ENCODE results near the gene MICU2. TPM values are rescaled to one million over a fixed set of nuclear protein-coding genes. Genes with fewer than 3 reads are reported as not detected.
"Not testable (repeated sequence)": the region's sequence is repeated elsewhere in the genome, so short reads cannot be mapped to it uniquely, and the experiment has no call there.

MICU2 gene
- total and polyA plus RNA-seq, 8 donors, result 20.9 to 110 (median 45.5) TPM

- Histone ChIP-seq H3K4me3 (no peak overlapping the region), H3K27me3 (no peaks in the 10 kb centered on the region), H3K4me1 (peaks cover 0 to 20% (median 12%) of the 10 kb centered on the region in 4 donors), H3K27ac (no peak overlapping the region), H3K9me3 (no peaks in the 10 kb centered on the region), H3K36me3 (no peaks in the 10 kb centered on the region)
- TF ChIP-seq EP300 (IDR thresholded peaks at IDR 0.05), result no peak
- TF ChIP-seq POLR2A (IDR thresholded peaks at IDR 0.05), result no peak
- no peak for TF ChIP-seq POLR2AphosphoS5 (IDR thresholded peaks at IDR 0.05)
- no peak for TF ChIP-seq CTCF (IDR thresholded peaks at IDR 0.05)
- intact Hi-C loops (cut with DNase I; ENCODE audit: low total_unique reads), result no loop called here
- DNase-seq, result no peak
- WGBS, 5 donors, result 91 to 96% (median 95%) methylated on average over 5 of the region's 5 CpGs
These were observed 13.7 kb downstream of the MICU2 start for GRCh38 chr13:21590231-21590630.

GRCh38 chr13:21589510-21589909 lies 14.5 kb downstream of the MICU2 start:
- intact Hi-C loops (cut with DNase I; ENCODE audit: low total_unique reads); H3K27me3 ChIP-seq; H3K9me3 ChIP-seq; H3K27ac ChIP-seq; H3K36me3 ChIP-seq; DNase-seq; H3K4me3 ChIP-seq: not testable (repeated sequence)
- 91 to 96% (median 94%) methylated on average over 6 of the region's 6 CpGs for WGBS, 5 donors
- H3K4me1 ChIP-seq, result peaks cover 0 to 19% (median 10%) of the 10 kb centered on the region in 4 donors

GRCh38 chr13:21588411-21588810 lies 15.6 kb downstream of the MICU2 start:
- 74 to 83% (median 76%) methylated on average over 5 of the region's 5 CpGs for WGBS, 5 donors
- peaks cover 0 to 19% (median 10%) of the 10 kb centered on the region in 4 donors for H3K4me1 ChIP-seq
- H3K27me3 ChIP-seq; H3K36me3 ChIP-seq; intact Hi-C loops (cut with DNase I; ENCODE audit: low total_unique reads); H3K27ac ChIP-seq; H3K4me3 ChIP-seq; DNase-seq; H3K9me3 ChIP-seq: not testable (repeated sequence)

- Histone ChIP-seq H3K9me3 (peaks cover 0 to 19% (median 8%) of the 10 kb centered on the region in 4 donors), H3K27ac (no peak overlapping the region), H3K36me3 (no peaks in the 10 kb centered on the region), H3K4me1 (peaks cover 0 to 18% (median 10%) of the 10 kb centered on the region in 4 donors), H3K27me3 (no peaks in the 10 kb centered on the region), H3K4me3 (no peak overlapping the region)
- 75 to 89% (median 83%) methylated on average over 1 of the region's 1 CpG for WGBS, 5 donors
- intact Hi-C loops (cut with DNase I; ENCODE audit: low total_unique reads), result no loop called here
- DNase-seq, result no peak
- TF ChIP-seq CTCF (IDR thresholded peaks at IDR 0.05) (no peak), EP300 (IDR thresholded peaks at IDR 0.05) (no peak), POLR2AphosphoS5 (IDR thresholded peaks at IDR 0.05) (no peak), POLR2A (IDR thresholded peaks at IDR 0.05) (no peak)
These were observed 18.9 kb downstream of the MICU2 start for GRCh38 chr13:21584973-21585592.

- TF ChIP-seq POLR2AphosphoS5 (IDR thresholded peaks at IDR 0.05), result no peak
- Histone ChIP-seq H3K4me1 (peaks cover 0 to 10% (median 3%) of the 10 kb centered on the region in 4 donors), H3K4me3 (no peak overlapping the region), H3K27me3 (no peaks in the 10 kb centered on the region), H3K9me3 (peaks cover 0 to 19% (median 8%) of the 10 kb centered on the region in 4 donors), H3K36me3 (no peaks in the 10 kb centered on the region), H3K27ac (no peak overlapping the region)
- DNase-seq, result peak in 1 of 2 donors; percentile 9
- intact Hi-C loops (cut with DNase I; ENCODE audit: low total_unique reads), result no loop called here
- 59 to 89% (median 84%) methylated on average over 2 of the region's 2 CpGs for WGBS, 5 donors
These were observed 20.5 kb downstream of the MICU2 start for GRCh38 chr13:21583478-21583877.

- Histone ChIP-seq H3K9me3 (peaks cover 0 to 19% (median 8%) of the 10 kb centered on the region in 4 donors), H3K36me3 (no peaks in the 10 kb centered on the region), H3K4me1 (peaks cover 0 to 4% (median 0%) of the 10 kb centered on the region in 4 donors), H3K4me3 (no peak overlapping the region), H3K27me3 (no peaks in the 10 kb centered on the region), H3K27ac (no peak overlapping the region)
- DNase-seq, result no peak
- intact Hi-C loops (cut with DNase I; ENCODE audit: low total_unique reads), result no loop called here
- TF ChIP-seq EP300 (IDR thresholded peaks at IDR 0.05) (no peak), CTCF (IDR thresholded peaks at IDR 0.05) (no peak), POLR2A (IDR thresholded peaks at IDR 0.05) (no peak), POLR2AphosphoS5 (IDR thresholded peaks at IDR 0.05) (no peak)
These were observed 23.2 kb downstream of the MICU2 start for GRCh38 chr13:21580736-21581135.
